NCI-H524 (cell line): ENCODE measurements around the gene ISLR2.

ENCODE experiments used
- DNase-seq, 2 experiments: peaks; one replicate each; lab custom pipeline; 2025; lab: John Stamatoyannopoulos, UW

The ISLR2 gene

DNA sequence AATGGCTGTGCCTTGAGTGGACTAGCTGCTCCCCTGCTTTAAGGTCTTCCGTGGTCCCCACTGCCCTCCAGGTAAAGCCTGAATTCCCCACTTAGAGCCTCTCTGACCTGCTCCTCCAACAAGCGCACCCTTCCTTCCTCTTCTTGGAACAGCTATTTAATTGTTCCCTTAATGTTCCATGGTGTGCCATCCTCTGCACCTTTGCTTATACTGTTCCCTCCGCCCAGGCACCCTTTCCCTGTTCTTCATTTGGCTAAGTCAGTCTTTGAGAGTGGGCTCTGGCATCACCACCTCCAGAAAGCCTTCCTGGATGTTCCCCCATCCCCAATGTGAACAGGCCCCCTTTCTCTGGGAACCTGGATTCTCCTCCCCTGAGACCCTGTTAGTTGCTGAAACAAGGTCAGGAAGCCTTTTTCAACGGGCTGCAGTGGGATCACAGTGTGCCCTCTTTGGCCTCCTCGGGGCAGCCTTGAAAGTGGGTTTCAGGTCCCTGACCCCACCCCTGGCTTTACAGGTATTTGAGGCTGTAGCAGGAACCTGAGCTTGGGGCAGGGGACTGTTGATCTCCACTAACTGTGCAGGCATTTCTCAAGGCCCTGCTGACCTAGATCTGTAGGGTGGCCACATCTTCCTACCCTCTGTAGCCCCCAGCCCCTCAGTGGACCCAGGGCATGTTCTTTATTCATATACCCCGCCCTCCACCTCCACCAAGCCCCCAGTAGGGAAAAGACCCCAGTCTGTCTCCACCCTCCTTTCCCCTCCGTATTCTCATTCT is 48.1 kb downstream of the ISLR2 start:
- no peak for DNase-seq

DNA sequence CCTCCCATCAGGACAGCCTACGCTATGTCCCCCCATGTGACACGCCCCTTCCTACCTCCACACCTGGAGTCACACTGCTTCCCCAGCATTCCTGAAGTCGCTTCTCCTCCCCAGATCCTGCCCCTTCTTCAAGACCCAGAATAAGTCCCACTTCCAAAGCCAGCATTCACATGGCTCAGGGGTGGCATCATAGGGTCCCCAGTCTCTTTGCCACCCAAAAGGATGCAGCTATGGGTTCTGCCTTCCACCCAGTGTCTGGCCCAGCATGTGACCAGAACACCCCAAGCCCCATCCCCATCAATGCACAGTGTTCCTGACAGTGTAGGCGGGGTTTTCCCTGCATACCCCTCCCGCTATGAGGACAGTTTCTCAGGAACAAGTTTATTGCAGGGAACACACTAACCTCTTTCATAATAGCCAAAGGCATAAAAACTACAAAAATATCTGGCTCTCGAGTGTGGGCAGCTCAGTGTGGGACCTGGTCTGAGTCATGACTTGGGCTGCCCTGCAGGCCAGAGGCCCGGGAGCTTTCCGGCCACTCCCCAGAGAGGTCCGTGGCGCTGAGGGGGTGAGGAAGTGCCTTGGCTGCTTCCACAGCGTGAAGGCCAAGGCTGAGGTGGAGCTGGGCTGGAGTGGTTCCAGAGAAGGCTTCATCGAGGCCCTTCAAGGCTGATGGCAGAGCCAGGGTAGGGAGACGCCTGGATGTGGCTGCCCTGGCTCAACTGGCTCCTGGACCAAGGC is 48.9 kb downstream of the ISLR2 start:
- no peak for DNase-seq

DNA sequence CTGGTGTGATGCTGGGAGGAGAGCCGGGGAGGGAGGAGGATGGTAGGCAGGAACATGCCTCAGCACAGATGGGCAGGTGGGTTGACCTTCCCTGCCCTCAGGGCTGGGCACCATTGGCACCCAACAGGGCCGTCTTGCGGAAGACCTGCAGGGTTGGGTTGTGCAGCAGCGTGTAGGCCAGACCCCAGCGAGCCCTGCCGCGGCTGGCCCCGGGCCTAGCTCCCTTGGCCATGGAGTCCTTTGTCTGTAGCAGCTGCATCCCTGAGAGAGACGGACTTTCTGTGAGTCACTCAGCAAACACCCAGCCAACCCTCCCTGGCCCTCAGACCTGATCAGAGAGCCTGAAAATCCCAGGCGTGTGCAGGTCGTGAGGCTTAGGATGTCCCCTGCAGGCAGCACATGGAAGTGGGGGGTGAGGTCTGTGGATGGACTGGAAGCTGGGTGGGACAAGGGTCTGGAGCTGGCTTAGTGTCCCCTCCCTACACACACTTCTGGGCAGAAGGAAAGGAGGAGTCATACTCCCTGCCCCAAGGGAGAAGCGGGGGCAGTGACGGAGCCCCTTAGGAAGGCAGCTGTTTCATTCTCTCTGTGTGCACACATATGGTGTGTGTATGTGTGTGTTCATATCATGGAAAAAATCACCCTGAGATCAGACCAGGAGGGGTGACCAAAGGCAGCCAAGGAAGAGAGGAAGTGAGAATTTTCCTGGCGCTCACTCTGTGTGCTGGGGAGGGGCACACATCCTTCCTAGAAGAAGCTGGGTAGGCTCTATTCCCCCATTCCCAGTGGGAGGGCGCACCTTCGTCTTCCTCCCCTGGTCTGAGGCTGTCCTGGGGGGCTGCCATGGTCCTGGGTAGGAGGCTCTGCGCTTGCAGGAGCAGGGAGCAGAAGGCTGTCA is 49.8 kb downstream of the ISLR2 start:
- peak; percentile 22 to 61 for DNase-seq

- no peak for DNase-seq
Measured at GRCh38 chr15:74180881-74181602, 50.7 kb downstream of the ISLR2 start.

- DNase-seq: no peak
Measured at GRCh38 chr15:74182131-74182530, 51.7 kb downstream of the ISLR2 start.

GRCh38 chr15:74184582-74185091 is 54.3 kb downstream of the ISLR2 start:
- DNase-seq: no peak

GRCh38 chr15:74185710-74186348 is 55.4 kb downstream of the ISLR2 start:
- no peak for DNase-seq
